Subcutaneous adipose tissue (tissue), 4 donors: Measurements from ENCODE around the gene KRT40. TPM values are rescaled to one million over a fixed set of nuclear protein-coding genes. Genes with fewer than 3 reads are reported as not detected.

ENCODE experiments used
- CTCF ChIP-seq: fragments of 450-650 bp; IDR thresholded peaks from one replicate; pipeline ENCODE4 v1.5.1; 2016; ENCODE audit warnings: low read depth, mild to moderate bottlenecking, control low read depth, antibody characterized with exemption, moderate library complexity
- total RNA-seq, 4 donors: library from RNA; depleted of rRNA; stranded (reverse); fragments of >200 nt; gene quantifications; one replicate each; pipeline ENCODE4 v1.1.0, GENCODE V29; 2016

KRT40 gene
- total RNA-seq, 4 donors from 2014 or later, result not detected

- TF ChIP-seq CTCF, result no peak
Observed at GRCh38 chr17:40981115-40981514, 3.0 kb downstream of the KRT40 start.

GRCh38 chr17:40980596-40980995 lies 3.5 kb downstream of the KRT40 start:
- no peak for TF ChIP-seq CTCF

GRCh38 chr17:40980117-40980516 lies 4.0 kb downstream of the KRT40 start:
- no peak for TF ChIP-seq CTCF

- TF ChIP-seq CTCF, result no peak
Observed at GRCh38 chr17:40978575-40979151, 5.5 kb downstream of the KRT40 start.

- TF ChIP-seq CTCF, result no peak
Observed at GRCh38 chr17:40975516-40975915, 8.6 kb downstream of the KRT40 start.

- no peak for TF ChIP-seq CTCF
Observed at GRCh38 chr17:40974366-40974765, 9.8 kb downstream of the KRT40 start.

GRCh38 chr17:40967582-40967981 lies 16.5 kb downstream of the KRT40 start:
- no peak for TF ChIP-seq CTCF
